Common myeloid progenitor, CD34-positive (primary cell): ENCODE measurements around the gene PIP4K2A.

ENCODE experiments used
- CTCF ChIA-PET: fragments of 350-600 bp; sonication (Branson Sonifier 250); formaldehyde crosslinking; loops from one replicate; lab custom pipeline; 2021; ENCODE audit warnings: antibody characterized with exemption; lab: Charles Lee
- POLR2A ChIA-PET: fragments of 350-600 bp; sonication (Branson Sonifier 250); formaldehyde crosslinking; loops from one replicate; lab custom pipeline; 2021; ENCODE audit warnings: antibody characterized with exemption; lab: Charles Lee
- DNase-seq, 3 donors: peaks; one replicate each; pipeline versions ENCODE4 v3.0.0 to v3.0.0-alpha.2; 2013
- H3K27ac ChIP-seq, 2 experiments: 1 replicate in 1 of 2; 2 replicates in 1 of 2; pipeline ENCODE4 v1.7.0; 2013; ENCODE audit warnings: inconsistent platforms in 2 of 2, low read length in 2 of 2, mild to moderate bottlenecking in 2 of 2, low read depth in 1 of 2, moderate library complexity in 1 of 2; ENCODE audit not compliant: severe bottlenecking in 2 of 2, insufficient read depth in 1 of 2, poor library complexity in 1 of 2
- H3K27me3 ChIP-seq, 5 experiments: replicated peaks in 2 of 5; 1 replicate in 3 of 5; 2 replicates in 2 of 5; pipeline versions ENCODE4 v1.6.1 to v1.7.0; 2013; ENCODE audit warnings: low read length in 4 of 5, mild to moderate bottlenecking in 2 of 5, moderate library complexity in 2 of 5, inconsistent platforms in 1 of 5; ENCODE audit not compliant: insufficient read depth in 5 of 5, control insufficient read depth in 4 of 5
- H3K36me3 ChIP-seq, 4 experiments: 1 replicate in 2 of 4; 2 replicates in 2 of 4; pipeline versions ENCODE4 v1.6.1 to v1.7.0; 2013; ENCODE audit warnings: low read length in 3 of 4, control low read depth in 1 of 4, mild to moderate bottlenecking in 1 of 4; ENCODE audit not compliant: control insufficient read depth in 4 of 4, insufficient read depth in 4 of 4
- H3K4me1 ChIP-seq, 4 experiments: 1 replicate in 3 of 4; 2 replicates in 1 of 4; pipeline versions ENCODE4 v1.6.1 to v1.7.1; 2013; ENCODE audit warnings: low read length in 3 of 4, mild to moderate bottlenecking in 3 of 4, control low read depth in 1 of 4, inconsistent platforms in 1 of 4, moderate library complexity in 1 of 4; ENCODE audit not compliant: control insufficient read depth in 4 of 4, insufficient read depth in 4 of 4; ENCODE audit errors: control extremely low read depth in 1 of 4
- H3K4me3 ChIP-seq, 7 experiments: 1 replicate in 4 of 7; 2 replicates in 3 of 7; pipeline versions ENCODE4 v1.5.1 to v1.7.0; 2013; ENCODE audit warnings: mild to moderate bottlenecking in 7 of 7, low read length in 6 of 7, moderate library complexity in 6 of 7, inconsistent platforms in 2 of 7, low read depth in 2 of 7, control low read depth in 1 of 7; ENCODE audit not compliant: insufficient read depth in 4 of 7, control insufficient read depth in 1 of 7; ENCODE audit errors: extremely low read depth in 1 of 7
- H3K9me3 ChIP-seq, 5 experiments: 1 replicate in 4 of 5; 2 replicates in 1 of 5; pipeline versions ENCODE4 v1.6.1 to v1.7.1; 2013; ENCODE audit warnings: low read length in 4 of 5, mild to moderate bottlenecking in 2 of 5, inconsistent platforms in 1 of 5, low read depth in 1 of 5, moderate library complexity in 1 of 5; ENCODE audit not compliant: control insufficient read depth in 4 of 5, insufficient read depth in 2 of 5; ENCODE audit errors: control extremely low read depth in 1 of 5
- WGBS: methylation state at CpG from one replicate; pipeline ENCODE4 v1.1.5; 2013; ENCODE audit not compliant: insufficient coverage; 5-methylcytosine and 5-hydroxymethylcytosine counted together

PIP4K2A gene

DNA sequence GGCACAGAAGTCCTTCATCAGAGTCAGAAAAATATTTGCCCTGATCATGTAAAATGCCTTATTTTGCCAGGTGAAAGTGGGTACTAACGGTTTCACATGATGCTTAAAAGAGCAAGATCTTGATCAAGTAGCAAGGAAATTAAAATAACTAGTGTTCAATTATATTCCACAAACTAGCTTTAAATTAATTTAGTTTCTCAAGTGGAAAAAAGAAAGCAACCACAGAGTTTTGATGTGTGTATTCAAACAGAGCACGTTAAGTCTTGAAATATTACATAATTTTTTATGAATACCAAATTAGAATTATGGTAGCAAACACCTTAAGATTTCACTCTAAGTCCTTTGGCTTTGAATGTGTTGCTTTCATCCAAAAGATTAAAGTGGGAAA lies 47.3 kb downstream of the PIP4K2A start:
- Histone ChIP-seq H3K27ac (peak overlapping the region; percentile 79 to 83), H3K36me3 (no peaks in the 10 kb centered on the region), H3K4me1 (peaks cover 16 to 68% (median 39%) of the 10 kb centered on the region in 4 experiments), H3K27me3 (no peaks in the 10 kb centered on the region), H3K4me3 (peak overlapping the region in 3 of 7 experiments; percentile 58 to 62 (median 59)), H3K9me3 (no peaks in the 10 kb centered on the region)
- ChIA-PET CTCF (interaction anchor here (1.2 kb wide), 1 partner anchor 10 kb away, joined by 4 read pairs; no protein-coding TSS in a partner anchor), POLR2A (interaction anchor here (0.7 kb wide), 1 partner anchor 161 kb away, joined by 3 read pairs; no protein-coding TSS in a partner anchor)
- DNase-seq: peak in 1 of 3 donors; percentile 28
- no CpG with 5 or more reads among the region's 2 CpGs for WGBS

DNA sequence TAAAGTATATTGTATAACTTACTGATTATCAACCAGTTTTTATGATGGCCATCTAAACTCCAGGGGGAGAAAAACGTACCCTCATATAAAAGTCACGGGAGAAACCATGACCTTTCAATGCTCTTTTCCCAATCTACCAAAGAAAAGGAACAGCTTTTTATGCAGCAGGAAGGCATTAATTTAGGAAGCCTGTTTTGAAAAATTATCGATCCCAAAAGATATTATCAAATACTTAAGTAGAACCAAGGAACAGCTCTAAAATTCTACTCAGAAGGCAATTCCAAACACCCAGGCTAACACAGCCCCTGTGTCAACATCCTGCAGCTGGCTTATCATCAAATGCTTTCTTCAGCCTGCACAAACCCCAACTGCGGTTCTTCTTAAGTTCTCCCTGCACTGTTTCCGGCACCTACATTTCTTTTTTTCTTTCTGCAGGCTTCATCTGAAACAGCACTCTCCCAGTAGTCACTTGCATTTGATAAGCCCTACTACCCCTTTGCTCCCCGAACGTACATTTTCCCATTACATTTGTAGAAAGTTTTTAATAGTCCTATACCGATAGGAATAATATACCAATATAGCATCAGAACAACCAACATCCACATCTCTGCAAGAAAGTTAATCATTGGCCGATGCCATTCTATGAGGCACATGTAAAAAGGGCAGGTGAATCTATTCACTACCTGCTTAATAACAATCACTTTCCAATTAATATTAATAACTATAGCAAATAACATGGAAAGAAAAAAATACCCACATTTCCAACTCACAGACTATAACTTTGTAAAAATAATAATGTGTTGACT lies 47.9 kb downstream of the PIP4K2A start:
- H3K27ac ChIP-seq: peak overlapping the region; percentile 79 to 83
- H3K9me3 ChIP-seq: no peaks in the 10 kb centered on the region
- ChIA-PET POLR2A (no interaction called here), CTCF (interaction anchor here (0.6 to 1.5 kb wide), 6 partner anchors 8 to 53 kb away, joined by 3 to 4 read pairs (median 3); no protein-coding TSS in a partner anchor)
- peaks cover 16 to 63% (median 39%) of the 10 kb centered on the region in 4 experiments for H3K4me1 ChIP-seq
- peak; percentile 69 to 96 (median 92) for DNase-seq
- 0% methylated on average over 2 of the region's 9 CpGs for WGBS
- H3K4me3 ChIP-seq: peak overlapping the region in 6 of 7 experiments; percentile 19 to 62 (median 58)
- no peaks in the 10 kb centered on the region for H3K27me3 ChIP-seq
- no peaks in the 10 kb centered on the region for H3K36me3 ChIP-seq

DNA sequence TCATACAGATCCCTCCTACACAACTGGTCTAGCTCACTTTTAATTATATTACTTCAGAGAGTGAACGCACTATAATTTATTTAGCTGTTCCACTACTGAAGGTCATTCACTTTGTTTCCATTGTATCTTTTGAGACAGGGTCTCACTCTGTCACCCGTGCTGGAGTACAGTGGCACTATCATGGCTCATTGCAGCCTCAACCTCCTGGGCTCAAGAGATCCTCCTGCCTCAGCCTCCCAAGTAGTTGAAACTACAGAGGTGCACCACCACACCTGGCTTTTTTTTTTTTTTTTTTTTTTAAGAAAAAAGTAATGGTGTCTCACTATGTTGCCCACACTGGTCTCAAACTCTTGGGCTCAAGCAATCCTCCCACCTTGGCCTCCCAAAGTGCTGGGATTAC lies 49.0 kb downstream of the PIP4K2A start:
- H3K9me3 ChIP-seq: no peaks in the 10 kb centered on the region
- ChIA-PET CTCF (interaction anchor here (1.5 kb wide), 1 partner anchor 9 kb away, joined by 3 read pairs; no protein-coding TSS in a partner anchor), POLR2A (interaction anchor here (0.5 to 1.2 kb wide), 2 partner anchors 13 to 16 kb away, joined by 3 read pairs; no protein-coding TSS in a partner anchor)
- DNase-seq: no peak
- H3K27me3 ChIP-seq: no peaks in the 10 kb centered on the region
- 100% methylated on average over 2 of the region's 2 CpGs for WGBS
- H3K4me3 ChIP-seq: no peak overlapping the region
- peaks cover 0 to 2% (median 0%) of the 10 kb centered on the region in 4 experiments for H3K36me3 ChIP-seq
- H3K4me1 ChIP-seq: peaks cover 16 to 57% (median 35%) of the 10 kb centered on the region in 4 experiments
- no peak overlapping the region for H3K27ac ChIP-seq

DNA sequence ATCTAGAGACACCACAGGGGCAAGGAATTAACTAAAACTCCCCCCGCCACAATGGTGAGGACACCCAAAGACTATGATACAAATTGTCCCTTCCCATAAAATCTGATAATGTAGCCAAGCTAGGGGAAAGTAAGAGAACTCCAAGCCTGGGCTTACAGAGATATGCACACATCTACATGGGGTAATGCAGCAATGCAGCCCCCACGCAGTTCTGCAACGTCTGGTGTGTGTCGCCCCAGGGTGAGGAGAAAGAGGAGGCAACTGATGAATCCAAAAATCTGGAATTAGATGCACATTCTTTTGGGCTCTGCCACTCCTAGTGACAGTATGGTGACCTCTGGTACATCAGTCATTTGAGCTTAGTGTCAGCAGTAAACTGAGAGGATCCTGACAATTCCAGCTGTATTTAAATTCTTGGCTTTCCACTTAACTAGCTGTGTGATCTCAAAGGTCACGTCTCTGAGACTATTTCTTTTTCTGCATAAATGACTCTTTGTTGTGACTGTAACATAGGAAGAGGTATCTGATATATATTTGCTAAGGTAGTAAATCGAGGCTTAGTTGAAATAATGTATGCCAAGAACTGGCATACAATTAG lies 51.5 kb downstream of the PIP4K2A start:
- DNase-seq: no peak
- Histone ChIP-seq H3K4me1 (peaks cover 13 to 48% (median 28%) of the 10 kb centered on the region in 4 experiments), H3K4me3 (no peak overlapping the region), H3K9me3 (no peaks in the 10 kb centered on the region), H3K36me3 (peaks cover 0 to 2% (median 0%) of the 10 kb centered on the region in 4 experiments), H3K27me3 (no peaks in the 10 kb centered on the region), H3K27ac (no peak overlapping the region)
- ChIA-PET CTCF (interaction anchor here (0.5 to 2.4 kb wide), 4 partner anchors 9 to 382 kb away, joined by 3 to 7 read pairs (median 6); no protein-coding TSS in a partner anchor), POLR2A (interaction anchor here (0.5 kb wide), 1 partner anchor 1054 kb away, joined by 3 read pairs; no protein-coding TSS in a partner anchor)
- 90% methylated on average over 3 of the region's 6 CpGs for WGBS

DNA sequence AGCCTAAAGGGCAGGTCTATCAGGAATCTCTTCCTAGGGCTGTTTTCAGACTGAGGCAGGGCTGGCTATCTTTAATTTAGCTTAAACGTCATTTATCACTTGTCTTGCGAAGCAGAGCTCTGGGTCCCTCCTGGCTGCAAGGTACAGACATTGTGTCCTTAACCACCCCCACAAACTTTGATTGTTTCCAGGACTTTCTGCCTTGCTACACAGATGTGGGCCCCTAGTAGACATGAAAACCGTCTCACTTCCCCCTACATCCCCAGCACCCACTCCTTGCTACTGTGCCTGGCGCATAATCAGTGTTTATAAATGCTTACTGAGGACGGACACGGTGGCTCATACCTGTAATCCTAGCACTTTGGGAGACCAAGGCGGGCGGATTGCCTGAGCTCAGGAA lies 54.5 kb downstream of the PIP4K2A start:
- no peak for DNase-seq
- WGBS: 98% methylated on average over 8 of the region's 8 CpGs
- POLR2A ChIA-PET: no interaction called here
- no peak overlapping the region for H3K4me3 ChIP-seq
- H3K4me1 ChIP-seq: peaks cover 9 to 43% (median 27%) of the 10 kb centered on the region in 4 experiments
- CTCF ChIA-PET: interaction anchor here (1.3 to 2.1 kb wide), 3 partner anchors 10 to 47 kb away, joined by 3 to 8 read pairs (median 4); no protein-coding TSS in a partner anchor
- H3K36me3 ChIP-seq: peaks cover 0 to 10% (median 2%) of the 10 kb centered on the region in 4 experiments
- H3K9me3 ChIP-seq: no peaks in the 10 kb centered on the region
- no peaks in the 10 kb centered on the region for H3K27me3 ChIP-seq
- H3K27ac ChIP-seq: no peak overlapping the region

DNA sequence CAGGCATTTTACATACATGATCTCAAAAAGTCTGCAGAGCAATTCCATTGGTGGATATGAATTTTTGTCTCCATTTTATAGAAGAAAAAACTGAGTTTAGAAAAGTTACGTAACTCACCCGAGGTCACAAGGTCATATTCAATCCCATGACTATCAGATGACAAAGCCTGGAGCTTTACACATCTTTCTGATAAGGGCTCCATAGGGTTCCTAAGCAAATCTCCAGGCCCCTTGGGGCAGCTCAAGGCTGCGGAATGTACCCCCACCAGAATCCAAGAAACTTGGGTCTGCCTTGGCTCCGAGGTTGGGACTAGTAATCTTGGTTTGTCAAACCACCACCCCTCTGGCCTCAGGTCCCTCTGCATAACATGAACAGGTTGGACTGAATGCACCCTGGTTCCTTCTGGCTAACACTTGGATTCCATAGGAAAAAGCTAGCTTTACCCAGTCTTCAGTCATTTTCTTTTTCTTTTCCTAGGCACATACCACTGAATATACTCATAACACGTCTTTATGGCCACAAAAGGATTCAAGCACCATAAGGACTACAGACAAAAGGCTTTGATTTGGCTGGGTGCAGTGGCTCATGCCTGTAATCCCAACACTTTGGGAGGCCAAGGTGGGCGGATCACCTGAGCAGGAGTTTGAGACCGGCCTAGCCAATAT lies 55.5 kb downstream of the PIP4K2A start:
- DNase-seq: no peak
- no peak overlapping the region for H3K4me3 ChIP-seq
- ChIA-PET CTCF (interaction anchor here (1.0 to 2.1 kb wide), 5 partner anchors 9 to 48 kb away, joined by 3 to 8 read pairs (median 4); no protein-coding TSS in a partner anchor), POLR2A (no interaction called here)
- no peaks in the 10 kb centered on the region for H3K27me3 ChIP-seq
- no peak overlapping the region for H3K27ac ChIP-seq
- H3K9me3 ChIP-seq: no peaks in the 10 kb centered on the region
- H3K36me3 ChIP-seq: peaks cover 0 to 10% (median 2%) of the 10 kb centered on the region in 4 experiments
- 100% methylated on average over 7 of the region's 7 CpGs for WGBS
- peaks cover 11 to 48% (median 30%) of the 10 kb centered on the region in 4 experiments for H3K4me1 ChIP-seq
